AG09309 (cell line): Measurements from ENCODE around the gene UNC80.

Experiments used
- DNase-seq: peaks from one replicate; pipeline ENCODE4 v3.0.0-alpha.2; 2010; ENCODE audit warnings: low read depth
- H3K4me3 ChIP-seq: 2 replicates; pipeline ENCODE4 v1.5.1; 2011; ENCODE audit warnings: mild to moderate bottlenecking, low read depth, low read length, moderate library complexity; ENCODE audit not compliant: control insufficient read depth
- TF ChIP-seq, protein P1 (sequence below): IDR thresholded peaks from 2 replicates; pipeline ENCODE4 v1.5.1; 2011; ENCODE audit warnings: mild to moderate bottlenecking, low read depth, low read length, inconsistent platforms; ENCODE audit not compliant: insufficient read depth, control insufficient read depth; ENCODE audit errors: missing control alignments

The UNC80 gene

DNA sequence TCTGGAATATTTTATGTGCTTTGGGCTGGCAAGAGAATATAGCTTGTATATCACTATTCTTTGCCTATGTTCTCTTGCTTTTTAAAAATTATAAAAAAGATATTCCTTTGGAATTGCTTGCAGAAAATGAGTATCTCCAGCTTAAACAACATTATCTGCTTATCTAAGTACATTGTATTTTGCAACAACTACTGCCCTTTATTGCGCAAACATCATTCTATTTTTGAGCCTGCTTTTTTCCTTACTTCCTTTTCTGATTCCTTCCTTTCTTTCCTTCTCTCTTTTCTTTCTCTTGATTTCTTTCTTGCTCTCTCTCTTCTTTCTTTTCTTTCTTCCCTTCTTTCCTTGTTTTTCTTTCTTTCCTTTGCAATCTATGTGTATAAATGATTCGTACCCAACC is 74.0 kb downstream of the UNC80 start:
- no peak overlapping the region for H3K4me3 ChIP-seq
- DNase-seq: no peak
- TF ChIP-seq, protein P1, sequence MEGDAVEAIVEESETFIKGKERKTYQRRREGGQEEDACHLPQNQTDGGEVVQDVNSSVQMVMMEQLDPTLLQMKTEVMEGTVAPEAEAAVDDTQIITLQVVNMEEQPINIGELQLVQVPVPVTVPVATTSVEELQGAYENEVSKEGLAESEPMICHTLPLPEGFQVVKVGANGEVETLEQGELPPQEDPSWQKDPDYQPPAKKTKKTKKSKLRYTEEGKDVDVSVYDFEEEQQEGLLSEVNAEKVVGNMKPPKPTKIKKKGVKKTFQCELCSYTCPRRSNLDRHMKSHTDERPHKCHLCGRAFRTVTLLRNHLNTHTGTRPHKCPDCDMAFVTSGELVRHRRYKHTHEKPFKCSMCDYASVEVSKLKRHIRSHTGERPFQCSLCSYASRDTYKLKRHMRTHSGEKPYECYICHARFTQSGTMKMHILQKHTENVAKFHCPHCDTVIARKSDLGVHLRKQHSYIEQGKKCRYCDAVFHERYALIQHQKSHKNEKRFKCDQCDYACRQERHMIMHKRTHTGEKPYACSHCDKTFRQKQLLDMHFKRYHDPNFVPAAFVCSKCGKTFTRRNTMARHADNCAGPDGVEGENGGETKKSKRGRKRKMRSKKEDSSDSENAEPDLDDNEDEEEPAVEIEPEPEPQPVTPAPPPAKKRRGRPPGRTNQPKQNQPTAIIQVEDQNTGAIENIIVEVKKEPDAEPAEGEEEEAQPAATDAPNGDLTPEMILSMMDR: no peak

DNA sequence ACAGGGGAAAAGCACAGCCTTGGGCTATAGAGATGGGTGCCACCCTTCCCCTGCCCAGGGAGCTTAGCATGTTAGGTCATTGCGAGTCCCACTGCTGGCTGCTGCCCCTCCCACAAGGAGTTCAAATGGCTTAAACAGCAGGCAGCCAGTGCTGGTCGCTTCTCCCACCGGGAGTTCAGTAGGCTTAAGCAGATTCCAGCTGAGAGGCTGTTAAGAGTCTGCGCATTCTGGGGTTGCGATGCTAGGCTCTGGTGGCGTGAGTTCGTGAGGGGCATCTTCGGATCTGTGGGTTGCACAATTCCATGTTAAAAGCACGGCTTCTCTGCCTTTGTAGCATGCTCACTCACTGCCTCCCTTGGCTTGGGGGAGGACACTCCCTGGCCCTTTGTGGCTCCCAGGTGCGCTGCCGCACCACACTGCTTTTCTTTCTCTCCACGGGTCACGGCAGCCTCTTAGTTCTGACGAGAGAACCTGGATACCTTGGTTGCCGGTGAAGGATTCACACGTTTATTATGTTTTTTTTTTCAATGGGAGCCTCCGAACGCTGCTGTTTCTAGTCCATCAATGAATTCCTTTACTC is 93.2 kb downstream of the UNC80 start:
- DNase-seq: no peak
- TF ChIP-seq, protein P1: no peak

DNA sequence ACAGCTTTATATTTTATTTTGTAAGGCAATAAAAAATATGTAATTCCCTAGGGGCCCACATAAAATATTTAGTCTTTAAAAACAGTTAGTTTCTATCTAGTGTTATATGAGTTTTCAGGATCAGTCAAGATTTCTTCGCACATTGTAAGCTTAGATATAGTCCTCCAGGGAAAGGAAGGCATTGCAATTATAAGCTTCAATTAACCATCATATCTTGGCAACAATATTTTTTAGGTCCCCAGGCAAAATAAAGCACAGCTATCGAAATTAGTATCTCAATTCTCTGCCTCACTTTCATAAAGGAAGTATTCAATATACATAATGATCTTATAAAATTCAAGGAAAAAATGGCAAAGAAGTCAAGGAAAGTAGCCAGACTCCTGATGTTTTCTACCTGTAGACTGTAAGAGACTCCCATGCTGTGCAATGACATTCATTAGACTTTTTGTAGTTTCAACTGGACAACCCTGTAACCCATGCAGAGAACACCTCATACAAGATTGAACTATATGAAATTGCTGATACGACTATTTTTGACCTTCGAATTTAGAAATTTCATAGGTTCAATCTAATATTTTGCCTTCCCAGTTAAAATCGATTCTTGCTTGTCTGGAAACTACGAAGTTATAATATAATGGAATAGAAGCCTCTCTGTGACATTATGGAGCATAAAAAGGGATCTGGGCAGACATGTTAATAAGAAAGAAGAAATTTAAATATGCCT is 96.8 kb downstream of the UNC80 start:
- TF ChIP-seq, protein P1: no peak
- DNase-seq: no peak
- no peak overlapping the region for H3K4me3 ChIP-seq

More for the DNA sequence above, 93.2 kb downstream of the UNC80 start:
- no peak overlapping the region for H3K4me3 ChIP-seq

DNA sequence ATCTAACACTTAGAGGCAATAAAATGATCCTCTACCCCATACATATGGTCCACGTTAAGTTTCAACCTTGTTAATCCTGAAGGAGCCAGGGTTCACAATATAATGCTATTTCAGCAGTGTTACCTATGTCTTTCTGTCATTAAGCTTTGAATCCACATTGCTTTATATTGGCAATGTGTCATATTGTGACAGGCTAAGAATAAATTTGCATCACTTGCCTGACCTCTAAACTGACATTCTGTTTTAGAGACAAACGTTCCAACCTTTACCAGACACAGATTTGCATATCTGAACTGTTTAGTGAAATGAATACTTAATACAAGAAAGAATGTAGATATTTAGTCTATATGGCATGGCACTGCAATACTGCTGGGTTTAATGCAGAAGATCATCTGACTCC is 98.4 kb downstream of the UNC80 start:
- TF ChIP-seq, protein P1: no peak
- DNase-seq: no peak
- H3K4me3 ChIP-seq: no peak overlapping the region

DNA sequence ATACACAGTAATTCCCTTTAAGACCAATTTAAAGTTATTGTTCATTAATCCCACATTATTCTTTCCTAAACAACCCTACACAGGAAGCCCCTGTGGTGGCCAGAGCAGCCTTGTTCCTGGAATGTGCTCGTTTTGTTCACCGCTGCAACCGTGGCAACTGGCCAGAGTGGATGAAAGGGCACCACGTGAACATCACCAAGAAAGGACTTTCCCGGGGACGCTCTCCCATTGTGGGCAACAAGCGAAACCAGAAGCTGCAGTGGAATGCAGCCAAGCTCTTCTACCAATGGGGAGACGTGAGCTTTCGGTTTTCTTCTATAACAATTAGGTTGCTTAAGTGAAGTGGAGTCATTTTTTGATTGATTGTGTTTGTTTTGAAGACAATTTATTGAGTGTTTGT is 101.0 kb downstream of the UNC80 start:
- no peak for DNase-seq
- TF ChIP-seq, protein P1: no peak
- no peak overlapping the region for H3K4me3 ChIP-seq

DNA sequence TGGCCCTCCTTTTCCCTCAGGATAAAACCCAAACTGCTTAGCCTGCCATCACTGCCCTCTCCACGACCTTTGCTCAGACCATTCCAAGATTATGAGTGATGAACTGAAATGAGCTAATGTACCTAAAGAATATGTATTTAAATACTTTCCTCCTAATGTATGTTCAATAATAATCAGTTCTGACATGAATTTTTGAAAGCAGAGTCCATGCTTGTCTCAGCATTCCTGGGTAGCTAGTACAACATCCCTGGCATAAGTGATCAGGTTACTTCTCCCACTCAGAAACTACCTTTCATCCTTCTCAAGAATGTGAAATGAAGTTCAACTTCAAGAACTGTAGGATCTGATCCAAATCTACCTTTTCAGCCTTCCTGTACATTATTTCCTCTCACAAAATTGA is 103.6 kb downstream of the UNC80 start:
- TF ChIP-seq, protein P1: no peak
- H3K4me3 ChIP-seq: no peak overlapping the region
- no peak for DNase-seq
